COLO668 (cell line): ENCODE results near the gene RPL7L1.
"Not testable (repeated sequence)": the region's sequence is repeated elsewhere in the genome, so short reads cannot be mapped to it uniquely, and the experiment has no call there.

ENCODE experiments used
- DNase-seq: peaks from one replicate; lab custom pipeline; 2025; ENCODE audit not compliant: unreplicated experiment; lab: John Stamatoyannopoulos, UW

Gene RPL7L1

DNA sequence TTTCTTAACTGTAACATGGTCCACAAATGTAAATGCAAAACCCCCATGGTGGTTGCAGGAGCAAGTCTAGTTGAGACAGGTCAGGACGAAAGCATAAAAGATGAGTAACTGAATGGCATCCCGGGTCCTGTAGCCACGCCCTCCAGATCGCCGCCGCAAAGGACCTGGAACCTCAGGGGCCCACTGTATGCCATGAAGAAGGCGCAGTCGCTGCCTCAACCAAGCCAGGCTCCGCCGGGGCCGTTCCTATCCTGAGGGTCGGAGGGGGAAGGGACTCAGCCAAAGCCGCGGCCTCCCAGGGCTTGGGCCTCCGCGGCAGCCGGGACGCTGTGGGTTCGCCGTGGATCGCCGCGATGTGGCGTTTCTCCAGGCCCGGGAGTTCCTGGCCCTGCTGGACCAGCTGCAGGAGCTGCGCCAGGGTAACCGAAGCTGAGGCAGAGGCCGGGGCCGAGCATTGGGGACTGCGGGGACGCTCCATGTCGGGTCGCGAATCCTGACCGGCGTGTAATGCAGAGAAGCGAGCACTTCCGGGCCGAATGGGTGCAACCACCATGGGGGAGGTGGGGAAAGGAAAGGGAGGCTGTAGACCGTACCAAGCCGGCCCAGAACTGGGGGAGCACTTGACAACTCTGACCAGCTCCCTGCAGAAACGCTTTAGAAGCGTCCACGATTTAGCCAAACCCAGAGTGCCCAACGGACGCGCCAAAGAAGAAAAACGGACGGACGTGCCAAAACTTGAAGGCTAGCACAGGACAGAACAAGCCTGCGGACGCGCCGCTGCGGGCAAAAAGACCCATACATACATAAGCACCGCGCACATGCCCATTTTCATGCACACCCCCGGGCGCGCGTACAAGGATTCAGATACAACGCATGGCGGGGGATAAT lies 11.1 kb downstream of the RPL7L1 start:
- DNase-seq: peak; percentile 85

DNA sequence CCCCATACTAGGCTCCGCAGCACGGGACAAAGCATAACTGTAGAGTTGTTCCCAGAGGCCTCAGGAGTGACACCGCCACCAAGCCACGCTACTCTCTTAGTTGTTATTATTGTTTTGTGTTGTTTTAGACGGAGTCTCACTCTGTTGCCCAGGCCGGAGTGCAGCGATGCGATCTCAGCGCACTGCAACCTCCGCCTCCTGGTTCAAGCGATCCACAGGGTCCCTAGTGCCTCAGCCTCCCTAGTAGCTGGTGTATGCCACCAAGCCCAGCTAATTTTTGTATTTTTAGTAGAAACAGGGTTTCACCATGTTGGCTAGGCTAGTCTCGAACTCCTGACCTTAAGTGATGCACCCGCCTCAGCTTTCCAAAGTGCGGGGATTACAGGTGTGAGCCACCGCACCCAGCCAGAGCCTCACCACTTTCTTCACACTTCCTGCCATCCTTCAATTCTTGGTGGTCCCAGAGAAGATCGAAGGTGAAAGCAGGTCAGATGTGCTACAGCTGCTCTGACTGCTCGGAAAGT lies 11.8 kb downstream of the RPL7L1 start:
- DNase-seq: no peak

DNA sequence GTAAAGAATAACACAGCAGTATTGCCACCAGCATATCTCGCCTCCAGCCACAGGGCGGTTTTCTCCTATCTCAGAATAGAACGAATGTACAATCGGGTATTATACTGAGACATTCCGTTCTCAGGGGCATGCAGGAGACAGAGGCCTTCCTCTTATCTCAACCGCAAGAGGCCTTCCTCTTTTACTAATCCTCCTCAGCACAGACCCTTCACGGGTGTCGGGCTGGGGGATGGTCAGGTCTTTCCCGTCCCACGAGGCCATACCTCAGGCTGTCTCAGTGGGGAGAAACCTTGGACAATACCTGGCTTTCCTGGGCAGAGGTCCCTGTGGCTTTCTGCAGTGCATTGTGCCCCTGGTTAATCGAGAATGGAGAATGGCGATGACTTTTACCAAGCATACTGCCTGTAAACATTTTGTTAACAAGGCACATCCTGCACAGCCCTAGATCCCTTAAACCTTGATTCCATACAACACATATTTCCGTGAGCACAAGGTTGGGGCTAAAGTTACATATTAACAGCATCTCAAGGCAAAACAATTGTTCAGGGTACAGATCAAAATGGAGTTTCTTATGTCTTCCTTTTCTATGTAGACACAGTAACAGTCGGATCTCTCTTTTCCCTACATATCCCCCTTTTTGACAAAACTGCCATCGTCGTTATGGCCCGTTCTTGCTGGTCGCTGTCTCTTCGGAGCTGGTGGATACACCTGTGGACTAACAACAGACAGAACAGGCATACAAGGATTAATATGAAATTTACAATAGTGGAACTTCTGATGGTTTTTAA lies 14.8 kb downstream of the RPL7L1 start:
- not testable (repeated sequence) for DNase-seq

DNA sequence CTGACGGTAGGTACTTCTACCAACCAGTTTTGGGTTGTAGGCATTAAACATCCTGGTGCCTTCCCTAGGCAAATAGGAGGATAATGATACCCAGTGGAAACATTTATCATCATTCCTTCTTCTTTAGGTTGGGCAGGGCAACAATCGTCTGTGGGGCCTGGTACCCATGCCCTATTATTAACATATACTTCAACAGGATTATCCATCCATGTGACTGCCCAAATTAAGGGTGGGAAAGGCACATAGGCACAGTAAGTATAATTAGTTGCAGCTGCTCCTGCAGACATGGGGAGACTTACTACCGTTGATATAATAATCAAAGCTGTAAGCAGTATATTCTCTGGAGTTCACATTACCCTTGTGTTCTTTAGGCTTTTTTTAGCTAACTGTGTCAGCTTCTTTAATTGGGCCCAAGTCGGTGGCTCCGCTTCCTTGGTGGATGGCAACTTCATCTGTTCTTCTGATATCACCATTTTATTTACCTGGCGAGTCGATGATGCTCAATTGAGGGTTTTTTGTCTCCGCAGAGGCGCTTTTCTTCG lies 16.8 kb downstream of the RPL7L1 start:
- DNase-seq: no peak

DNA sequence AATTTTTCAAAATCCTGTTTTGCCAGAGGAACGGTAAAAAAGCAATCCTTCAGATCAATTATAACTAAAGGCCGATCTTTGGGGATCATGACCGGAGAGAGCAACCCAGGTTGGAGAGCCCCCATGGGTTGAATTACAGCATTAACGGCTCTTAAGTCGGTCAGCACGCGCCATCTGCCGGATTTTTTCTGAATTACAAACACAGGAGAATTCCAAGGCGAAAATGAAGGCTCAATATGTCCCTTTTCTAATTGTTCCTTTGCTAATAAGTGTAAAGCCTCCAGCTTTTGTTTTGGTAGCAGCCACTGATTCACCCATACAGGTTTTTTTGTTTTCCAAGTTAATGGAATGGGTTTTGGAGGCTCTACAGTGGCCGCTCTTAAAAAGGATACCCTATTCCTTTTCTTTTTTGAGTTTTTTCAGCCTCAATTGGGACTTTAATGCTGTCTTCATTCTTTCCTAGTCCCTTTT lies 19.5 kb downstream of the RPL7L1 start:
- DNase-seq: peak; percentile 66

DNA sequence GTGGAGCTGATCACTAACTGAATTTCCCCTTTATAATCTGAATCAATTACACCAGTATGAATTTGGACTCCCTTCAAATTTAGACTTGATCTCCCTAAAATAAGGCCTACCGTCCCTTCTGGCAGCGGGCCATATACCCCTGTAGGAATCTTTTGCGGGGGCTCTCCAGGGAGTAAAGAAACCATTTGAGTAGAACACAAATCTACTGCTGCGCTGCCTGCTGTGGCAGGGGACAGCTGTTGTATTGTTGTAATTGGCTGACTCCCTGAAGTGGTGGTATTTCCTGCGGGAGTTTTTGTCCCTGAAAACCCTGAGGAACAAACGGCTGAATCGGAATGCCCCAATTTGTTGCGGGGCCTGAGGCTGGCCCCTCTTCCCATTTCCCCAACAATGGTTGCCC lies 20.5 kb downstream of the RPL7L1 start:
- DNase-seq: no peak

DNA sequence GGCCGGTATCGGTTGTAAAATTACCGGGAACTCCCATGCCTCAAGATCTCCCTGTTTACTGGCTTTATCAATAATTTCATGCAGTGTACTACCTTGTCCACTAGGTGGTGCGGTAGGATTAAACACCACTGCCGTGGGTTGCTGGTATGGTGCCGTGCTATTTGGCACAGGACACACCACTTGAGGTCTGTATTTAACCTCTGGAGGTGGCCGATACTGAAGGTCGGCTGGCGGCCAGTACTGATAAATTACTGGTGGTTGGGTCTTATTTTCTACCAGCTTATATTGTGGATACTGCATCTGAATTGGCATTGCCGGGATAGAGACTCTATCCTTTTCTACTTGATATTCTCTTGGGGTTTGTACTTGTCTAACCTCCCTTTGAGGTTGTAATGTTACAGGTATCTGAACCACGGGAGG lies 22.1 kb downstream of the RPL7L1 start:
- peak; percentile 61 for DNase-seq

DNA sequence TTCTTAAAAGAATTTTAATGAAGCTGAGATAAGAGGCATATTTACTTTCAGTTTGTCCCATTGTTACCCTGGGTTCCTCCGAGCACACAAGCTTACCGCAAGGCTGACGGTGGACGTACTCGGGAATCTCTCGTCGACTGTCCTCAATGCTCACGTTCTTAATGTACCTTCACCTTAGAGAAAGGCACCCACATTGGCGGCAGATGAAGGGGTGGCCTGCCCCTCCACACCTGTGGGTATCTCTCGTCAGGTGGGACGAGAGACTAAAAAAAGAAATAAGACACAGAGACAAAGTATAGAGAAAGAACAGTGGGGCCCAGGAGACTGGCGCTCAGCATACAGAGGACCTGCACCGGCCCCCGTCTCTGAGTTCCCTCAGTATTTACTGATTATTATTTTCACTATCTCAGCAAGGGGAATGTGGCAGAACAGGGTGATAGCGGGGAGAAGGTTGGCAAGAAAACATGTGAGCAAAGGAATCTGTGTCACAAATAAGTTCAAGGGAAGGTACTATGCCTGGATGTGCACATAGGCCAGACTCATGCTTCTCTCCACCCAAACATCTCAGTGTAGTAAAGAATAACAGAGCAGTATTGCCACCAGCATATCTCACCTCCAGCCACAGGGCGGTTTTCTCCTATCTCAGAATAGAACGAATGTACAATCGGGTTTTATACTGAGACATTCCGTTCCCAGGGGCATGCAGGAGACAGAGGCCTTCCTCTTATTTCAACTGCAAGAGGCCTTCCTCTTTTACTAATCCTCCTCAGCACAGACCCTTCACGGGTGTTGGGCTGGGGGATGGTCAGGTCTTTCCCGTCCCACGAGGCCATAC lies 23.2 kb downstream of the RPL7L1 start:
- DNase-seq: not testable (repeated sequence)

DNA sequence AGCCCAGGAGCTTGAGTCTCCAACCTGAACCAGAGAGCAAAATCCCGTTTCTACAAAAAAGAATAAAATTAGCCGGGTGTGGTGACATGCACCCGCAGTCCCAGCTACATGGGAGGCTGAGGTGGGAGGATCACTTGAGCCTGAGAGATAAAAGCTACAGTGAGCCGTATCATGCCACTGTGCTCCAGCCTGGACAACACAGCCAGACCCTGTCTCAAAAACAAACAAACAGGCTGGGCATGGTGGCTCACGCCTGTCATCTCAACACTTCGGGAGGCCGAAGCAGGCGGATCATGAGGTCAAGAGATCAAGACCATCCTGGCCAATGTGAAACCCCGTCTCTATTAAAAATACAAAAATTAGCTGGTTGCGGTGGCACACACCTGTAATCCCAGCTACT lies 25.1 kb downstream of the RPL7L1 start:
- DNase-seq: no peak

DNA sequence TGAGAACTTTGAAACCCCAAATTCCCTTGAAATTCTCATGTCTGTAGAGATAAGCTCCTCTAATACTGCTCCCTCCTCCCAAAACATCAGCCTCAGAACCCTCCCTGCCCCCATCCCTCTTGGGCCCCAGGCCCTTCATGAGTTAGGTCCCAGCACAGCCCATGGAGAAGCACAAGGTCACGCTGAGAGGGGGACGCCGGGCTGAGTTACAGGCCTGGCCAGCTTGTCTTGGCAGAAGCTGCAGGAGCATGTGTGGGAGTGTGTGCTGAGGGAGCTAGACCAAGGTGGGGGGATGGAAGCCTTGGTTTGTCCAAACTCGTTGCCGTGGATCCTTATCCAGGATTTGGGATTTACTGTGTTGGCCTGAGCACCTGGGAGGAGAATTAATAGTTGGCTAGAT lies 27.9 kb downstream of the RPL7L1 start:
- DNase-seq: no peak

DNA sequence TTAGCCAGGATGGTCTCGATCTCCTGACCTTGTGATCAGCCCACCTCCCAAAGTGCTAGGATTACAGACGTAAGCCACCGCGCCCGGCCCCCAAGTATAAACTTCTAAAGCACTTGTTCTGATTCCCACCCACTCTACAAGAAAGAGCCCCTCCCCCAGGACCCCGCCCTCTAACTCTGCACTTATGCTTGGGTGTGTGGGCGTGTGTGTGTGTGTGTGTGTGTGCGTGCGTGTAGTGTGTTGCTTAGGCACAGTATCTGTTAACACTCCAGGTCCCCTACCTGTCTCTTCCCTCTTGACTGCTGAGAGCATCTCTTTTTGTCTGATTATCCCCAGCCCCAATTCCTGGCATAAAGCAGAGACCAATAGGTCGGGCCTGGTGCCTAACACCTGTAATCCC lies 30.4 kb downstream of the RPL7L1 start:
- no peak for DNase-seq

DNA sequence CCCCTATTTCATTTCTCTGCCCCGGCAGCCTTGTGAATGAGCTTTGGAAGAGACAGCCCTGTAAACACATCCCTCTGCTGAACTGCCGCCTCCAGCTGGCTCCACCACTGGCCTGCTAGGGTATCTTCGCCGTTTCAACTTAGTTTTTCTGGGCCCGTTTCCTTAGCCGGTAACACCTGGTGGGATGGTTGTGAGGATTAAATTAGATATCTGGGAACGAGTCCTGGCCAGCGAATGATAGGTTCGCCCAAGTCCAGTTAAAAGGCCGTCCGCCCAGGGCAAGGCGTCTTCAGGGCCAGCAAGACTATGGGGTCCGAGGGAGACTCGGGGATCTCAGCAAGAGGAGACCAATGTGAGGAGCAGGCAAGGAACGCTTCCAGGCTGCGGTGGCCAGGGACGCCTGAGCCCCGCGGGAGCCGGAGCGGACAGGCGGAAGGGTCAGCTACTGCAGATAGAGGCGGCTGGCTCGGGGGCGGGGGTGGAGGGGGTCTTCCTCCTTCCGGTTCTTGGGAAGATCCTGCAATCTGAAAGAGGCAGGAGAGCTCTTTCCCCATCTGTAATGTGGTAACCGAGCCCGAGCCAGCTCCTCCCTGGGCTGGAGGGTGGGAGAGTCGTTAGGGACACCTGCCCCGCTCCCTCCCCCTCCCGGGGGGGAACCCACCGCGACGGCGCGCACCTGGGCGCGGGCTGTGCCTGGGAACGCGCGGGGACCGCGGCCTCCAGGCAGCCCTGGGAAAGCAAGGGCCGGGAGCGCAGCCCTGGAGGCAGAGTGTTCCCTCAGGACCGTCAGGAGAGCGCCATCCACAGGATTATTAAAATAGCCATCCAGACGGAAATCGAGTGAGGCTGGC lies 32.0 kb downstream of the RPL7L1 start:
- peak; percentile 67 for DNase-seq

DNA sequence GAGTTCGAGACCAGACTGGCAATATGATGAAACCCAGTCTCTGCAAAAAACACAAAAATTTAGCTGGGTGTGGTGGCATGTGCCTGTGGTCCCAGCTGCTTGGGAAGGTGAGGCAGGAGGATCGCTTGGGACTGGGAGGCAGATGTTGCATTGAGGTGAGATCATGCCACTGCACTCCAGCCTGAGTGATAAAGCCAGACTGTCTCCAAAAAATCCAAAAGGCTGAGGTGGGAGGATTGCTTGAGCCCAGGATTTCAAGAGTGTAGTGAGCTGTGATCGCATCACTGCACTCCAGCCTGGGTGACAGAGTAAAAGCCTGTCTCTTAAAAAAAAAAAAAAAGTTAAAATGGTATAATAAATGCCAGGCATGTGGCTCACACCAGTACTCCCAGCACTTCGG lies 35.1 kb downstream of the RPL7L1 start:
- DNase-seq: no peak

DNA sequence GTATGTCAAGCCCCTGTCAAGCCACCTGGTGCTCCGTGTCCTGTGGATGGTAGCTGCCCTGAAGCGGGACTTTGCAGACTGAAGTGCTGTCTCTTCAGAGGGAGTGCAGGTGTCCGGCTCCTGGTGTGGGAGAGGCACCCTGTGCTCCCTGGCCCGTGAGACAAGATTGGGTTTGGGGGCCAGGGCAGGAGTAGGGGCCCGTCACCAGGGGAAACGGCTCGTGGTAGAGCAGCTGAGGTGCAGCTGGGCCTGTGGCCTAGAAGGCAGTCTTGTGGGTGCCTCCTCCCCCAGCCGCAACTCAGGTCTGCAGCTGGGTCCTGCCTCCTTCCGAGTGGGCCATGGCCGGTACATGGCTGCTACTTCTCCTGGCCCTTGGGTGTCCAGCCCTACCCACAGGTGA lies 36.3 kb downstream of the RPL7L1 start, which contains the start of gene PTCRA:
Gene PTCRA (plus strand): TSS at position 322 of the 400 bp plus-strand sequence. CDS start 17 bp downstream, at position 339.
- DNase-seq: no peak

DNA sequence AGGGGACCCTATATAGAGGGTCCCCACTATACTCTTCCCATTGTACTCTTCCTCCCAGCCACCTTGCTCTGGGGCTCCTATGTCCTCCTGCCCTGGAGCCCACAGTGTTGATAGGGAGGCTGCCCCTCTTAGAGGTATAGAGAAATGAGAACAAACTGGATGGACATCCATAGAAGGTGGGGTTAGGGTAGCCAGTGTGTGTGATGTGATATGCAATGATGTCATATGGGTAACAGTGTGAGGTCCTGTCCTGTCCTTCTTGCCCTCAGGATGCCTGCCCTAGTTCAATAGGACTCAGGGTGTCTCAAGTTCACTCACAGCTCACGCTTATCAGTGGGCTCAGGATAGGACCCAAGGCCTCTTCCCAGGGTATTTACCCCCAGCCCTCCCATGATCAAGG lies 36.9 kb downstream of the RPL7L1 start:
- no peak for DNase-seq

DNA sequence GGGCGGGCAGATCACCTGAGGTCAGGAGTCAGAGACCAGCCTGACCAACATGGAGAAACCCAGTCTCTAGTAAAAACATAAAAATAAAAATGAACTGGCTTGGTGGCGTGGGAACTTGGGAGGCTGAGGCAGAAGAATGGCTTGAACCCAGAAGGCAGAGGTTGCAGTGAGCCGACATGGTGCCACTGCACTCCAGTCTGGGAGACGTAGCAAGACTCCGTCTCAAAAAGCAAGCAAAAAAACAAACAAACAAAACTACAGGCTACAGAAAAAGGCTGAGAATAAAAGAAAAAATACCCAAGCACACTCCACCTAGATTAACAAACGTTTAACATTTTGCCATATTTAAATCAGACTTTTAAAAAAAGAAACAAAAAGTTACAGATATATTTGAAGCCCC lies 42.4 kb downstream of the RPL7L1 start:
- DNase-seq: no peak

DNA sequence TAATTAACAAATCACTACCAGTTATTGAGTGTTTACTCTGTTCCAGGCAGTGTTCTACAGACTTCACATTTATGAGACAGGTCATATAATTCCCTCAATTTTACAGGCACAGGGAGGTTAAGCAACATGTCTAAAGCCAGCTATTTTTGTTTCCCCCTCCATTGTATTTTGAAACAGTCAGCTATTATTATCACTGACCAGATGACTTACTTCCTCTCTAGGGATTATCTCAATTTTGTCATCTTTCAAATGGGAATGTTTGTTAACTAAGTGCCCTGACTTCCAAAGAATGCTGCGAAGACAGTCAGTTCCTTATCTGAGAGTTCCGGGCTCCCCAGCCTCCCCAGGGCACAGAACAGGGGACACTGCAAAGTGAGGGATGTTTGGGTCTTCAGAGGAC lies 44.2 kb downstream of the RPL7L1 start:
- no peak for DNase-seq

DNA sequence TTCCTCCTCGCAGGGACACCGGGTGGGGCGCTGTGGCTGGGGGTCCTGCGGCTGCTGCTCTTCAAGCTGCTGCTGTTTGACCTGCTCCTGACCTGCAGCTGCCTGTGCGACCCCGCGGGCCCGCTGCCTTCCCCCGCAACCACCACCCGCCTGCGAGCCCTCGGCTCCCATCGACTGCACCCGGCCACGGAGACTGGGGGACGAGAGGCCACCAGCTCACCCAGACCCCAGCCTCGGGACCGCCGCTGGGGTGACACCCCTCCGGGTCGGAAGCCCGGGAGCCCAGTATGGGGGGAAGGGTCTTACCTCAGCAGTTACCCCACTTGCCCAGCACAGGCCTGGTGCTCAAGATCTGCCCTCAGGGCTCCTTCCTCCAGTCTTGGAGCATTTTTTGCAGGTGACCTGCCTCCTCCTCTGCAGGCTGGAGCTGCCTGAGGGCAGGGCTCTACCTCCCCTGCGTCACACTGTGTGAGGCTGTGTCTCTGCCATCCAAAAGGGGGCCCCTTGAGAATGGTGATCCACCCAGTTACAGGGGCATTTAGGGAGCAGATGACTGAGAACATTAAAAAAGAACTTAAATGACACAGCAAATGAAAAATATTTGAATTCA lies 45.9 kb downstream of the RPL7L1 start:
- DNase-seq: no peak
